Body of pancreas (tissue), 4 donors: ENCODE data around the gene SEMA3F.
"Not testable (repeated sequence)": the region's sequence is repeated elsewhere in the genome, so short reads cannot be mapped to it uniquely, and the experiment has no call there.

Experiments
- POLR2A ChIP-seq, 3 donors: fragments of 450-650 bp; IDR thresholded peaks; one replicate each; pipeline ENCODE4 v1.6.1; 2016; ENCODE audit warnings: antibody characterized with exemption in 3 of 3, mild to moderate bottlenecking in 2 of 3
- TF ChIP-seq, protein P1 (sequence below), 7 experiments: fragments of 450-650 bp in 4 of 7; fragments of 200-600 bp in 3 of 7; sonication (generic) in 3 of 7; IDR thresholded peaks; one replicate each; pipeline ENCODE4 v1.5.1; 2016 to 2019; ENCODE audit warnings: antibody characterized with exemption in 7 of 7

DNA sequence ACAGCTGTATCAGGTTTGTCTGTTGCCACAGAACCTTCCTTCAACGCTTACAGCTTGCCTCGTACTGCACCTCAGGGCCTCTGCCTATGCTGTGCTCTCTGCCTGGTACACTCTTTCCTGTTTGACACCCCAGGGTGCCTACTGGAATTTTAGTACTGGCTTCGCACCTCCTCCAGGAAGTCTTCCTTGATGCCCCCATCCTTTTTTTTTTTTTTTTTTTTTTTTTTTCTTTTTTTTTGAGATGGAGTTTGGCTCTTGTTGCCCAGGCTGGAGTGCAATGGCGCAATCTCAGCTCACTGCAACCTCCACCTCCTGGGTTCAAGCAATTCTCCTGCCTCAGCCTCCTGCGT, 56.2 kb downstream of the SEMA3F start:
- TF ChIP-seq POLR2A (IDR thresholded peaks at IDR 0.05) = not testable (repeated sequence)
- TF ChIP-seq, protein P1, sequence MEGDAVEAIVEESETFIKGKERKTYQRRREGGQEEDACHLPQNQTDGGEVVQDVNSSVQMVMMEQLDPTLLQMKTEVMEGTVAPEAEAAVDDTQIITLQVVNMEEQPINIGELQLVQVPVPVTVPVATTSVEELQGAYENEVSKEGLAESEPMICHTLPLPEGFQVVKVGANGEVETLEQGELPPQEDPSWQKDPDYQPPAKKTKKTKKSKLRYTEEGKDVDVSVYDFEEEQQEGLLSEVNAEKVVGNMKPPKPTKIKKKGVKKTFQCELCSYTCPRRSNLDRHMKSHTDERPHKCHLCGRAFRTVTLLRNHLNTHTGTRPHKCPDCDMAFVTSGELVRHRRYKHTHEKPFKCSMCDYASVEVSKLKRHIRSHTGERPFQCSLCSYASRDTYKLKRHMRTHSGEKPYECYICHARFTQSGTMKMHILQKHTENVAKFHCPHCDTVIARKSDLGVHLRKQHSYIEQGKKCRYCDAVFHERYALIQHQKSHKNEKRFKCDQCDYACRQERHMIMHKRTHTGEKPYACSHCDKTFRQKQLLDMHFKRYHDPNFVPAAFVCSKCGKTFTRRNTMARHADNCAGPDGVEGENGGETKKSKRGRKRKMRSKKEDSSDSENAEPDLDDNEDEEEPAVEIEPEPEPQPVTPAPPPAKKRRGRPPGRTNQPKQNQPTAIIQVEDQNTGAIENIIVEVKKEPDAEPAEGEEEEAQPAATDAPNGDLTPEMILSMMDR (IDR thresholded peaks at IDR 0.05) = not testable (repeated sequence)
